CD4-positive, alpha-beta T cell (primary cell): ENCODE data around the gene RPAIN. TPM values are rescaled to one million over a fixed set of nuclear protein-coding genes. Genes with fewer than 3 reads are reported as not detected.

ENCODE experiments used
- ATAC-seq: fragments of 200-7000 bp; cut with Tn5 transposase; one replicate; pipeline ENCODE4 v1.10.0; 2022; ENCODE audit warnings: mild to moderate bottlenecking; ENCODE audit not compliant: poor library complexity
- CTCF ChIA-PET: fragments of 350-600 bp; sonication (Branson Sonifier 250); formaldehyde crosslinking; loops from one replicate; lab custom pipeline; 2021; ENCODE audit warnings: antibody characterized with exemption, inconsistent platforms; lab: Charles Lee
- POLR2A ChIA-PET: fragments of 350-600 bp; sonication (Branson Sonifier 250); formaldehyde crosslinking; loops from one replicate; lab custom pipeline; 2021; ENCODE audit warnings: antibody characterized with exemption, inconsistent platforms; lab: Charles Lee
- DNase-seq, 14 experiments: peaks; one replicate each; pipeline ENCODE4 v3.0.0-alpha.2; 2013 to 2020; ENCODE audit warnings: mixed read lengths in 2 of 14
- H3K27ac ChIP-seq, 2 donors: one replicate each; pipeline versions ENCODE4 v1.5.1 to v1.7.0; 2013; ENCODE audit warnings: low read length in 2 of 2, low read depth in 1 of 2, mild to moderate bottlenecking in 1 of 2
- H3K27me3 ChIP-seq, 2 experiments: 1 replicate in 1 of 2; 2 replicates in 1 of 2; pipeline versions ENCODE4 v1.6.1 to v1.7.0; 2013; ENCODE audit warnings: low read length in 2 of 2, control low read depth in 1 of 2, mild to moderate bottlenecking in 1 of 2, moderate library complexity in 1 of 2; ENCODE audit not compliant: insufficient read depth in 2 of 2, control insufficient read depth in 1 of 2
- H3K36me3 ChIP-seq: one replicate; pipeline ENCODE4 v1.6.1; 2013; ENCODE audit warnings: low read length, control low read depth; ENCODE audit not compliant: insufficient read depth
- H3K4me1 ChIP-seq: one replicate; pipeline ENCODE4 v1.6.1; 2013; ENCODE audit warnings: low read length, control low read depth; ENCODE audit not compliant: insufficient read depth
- H3K4me3 ChIP-seq: one replicate; pipeline ENCODE4 v1.5.1; 2013; ENCODE audit warnings: mild to moderate bottlenecking, low read length, moderate library complexity
- H3K9me3 ChIP-seq, 2 experiments: 1 replicate in 1 of 2; 2 replicates in 1 of 2; pipeline versions ENCODE4 v1.6.1 to v1.7.0; 2013; ENCODE audit warnings: low read length in 2 of 2, mild to moderate bottlenecking in 2 of 2, control low read depth in 1 of 2, moderate library complexity in 1 of 2; ENCODE audit not compliant: control insufficient read depth in 1 of 2, insufficient read depth in 1 of 2
- H3K27ac Mint-ChIP-seq: one replicate; pipeline ENCODE4 v1.8.0; 2020; ENCODE audit warnings: mixed read lengths
- H3K27me3 Mint-ChIP-seq: one replicate; pipeline ENCODE4 v1.8.0; 2021; ENCODE audit warnings: mixed read lengths
- H3K36me3 Mint-ChIP-seq: one replicate; pipeline ENCODE4 v1.8.0; 2021; ENCODE audit warnings: low read depth, mixed read lengths
- H3K4me1 Mint-ChIP-seq: one replicate; pipeline ENCODE4 v1.8.0; 2021; ENCODE audit warnings: low read depth, mixed read lengths
- H3K4me3 Mint-ChIP-seq: one replicate; pipeline ENCODE4 v1.8.0; 2020; ENCODE audit warnings: mild to moderate bottlenecking, mixed read lengths
- H3K9me3 Mint-ChIP-seq: one replicate; pipeline ENCODE4 v1.8.0; 2020; ENCODE audit warnings: mixed read lengths
- CTCF ChIP-seq: fragments of 200-600 bp; IDR thresholded peaks from one replicate; pipeline ENCODE4 v1.8.0; 2022; ENCODE audit warnings: antibody characterized with exemption, mild to moderate bottlenecking
- intact Hi-C, 2 experiments: fragments of 100-400 bp; cut with DNase I in 1 of 2; cut with micrococcal nuclease in 1 of 2; formaldehyde crosslinking; loops; one replicate each; pipeline versions ENCODE4 v1.15.1 to v1.9.0; 2023 to 2025; cut with DNase I, micrococcal nuclease
- polyA plus RNA-seq, 2 donors: library from polyadenylated mRNA; unstranded; fragments of 120-200 nt; gene quantifications; one replicate each; pipeline ENCODE4 v1.2.1, GENCODE V29; 2013
- total RNA-seq, 174 experiments: library from RNA in 2 of 174; stranded (reverse) in 2 of 174; gene quantifications; one replicate each; pipeline ENCODE4 v1.2.3 and lab custom pipeline; 2021 to 2026

RPAIN gene
- total RNA-seq: 10 to 100 TPM; 68.7 to 77.5 TPM
- polyA plus RNA-seq (2013, experiment 1 of 2): 41.3 TPM
- 44.7 TPM for polyA plus RNA-seq (2013, experiment 2 of 2)
- 48.1 to 112 (median 78.1) reads per million in 172 experiments for total RNA-seq (lab: John Stamatoyannopoulos, UW)

DNA sequence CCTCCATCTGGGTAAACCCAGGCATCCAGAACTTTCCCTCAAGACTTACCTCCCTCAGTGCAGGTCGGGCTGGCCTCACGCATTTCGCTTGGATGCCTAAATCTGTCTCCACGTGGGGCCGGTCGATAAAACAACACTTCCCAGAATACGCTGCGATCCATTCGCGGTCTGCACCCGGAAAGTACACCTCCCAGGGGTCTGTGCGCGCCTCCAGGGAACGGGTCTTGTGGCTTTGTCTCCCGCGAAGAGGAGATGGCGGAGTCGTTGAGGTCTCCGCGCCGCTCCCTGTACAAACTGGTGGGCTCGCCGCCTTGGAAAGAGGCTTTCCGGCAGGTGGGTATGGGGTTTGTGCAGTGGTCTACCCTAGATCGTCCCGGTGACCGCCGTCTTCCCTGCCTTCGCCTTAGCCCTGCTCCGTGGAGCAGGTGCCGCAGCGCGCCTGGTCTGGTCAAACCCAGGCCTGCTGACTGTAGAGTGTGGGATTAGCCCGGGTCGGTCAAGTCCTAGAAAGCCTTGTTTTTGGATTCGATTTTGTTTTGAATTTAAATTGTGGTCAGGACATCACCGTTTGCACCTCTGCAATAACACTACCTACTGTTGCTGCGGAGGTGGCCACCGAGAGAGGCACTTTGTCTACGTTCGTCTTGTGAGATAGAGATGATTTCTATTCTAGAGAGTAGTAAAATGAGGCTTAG lies at the start of gene RPAIN:
TSS of gene RPAIN (plus strand) at position 224 of the 695 bp plus-strand sequence. CDS start at position 253, 29 bp downstream.
- H3K4me1 ChIP-seq: peaks cover 31% of the 10 kb centered on the region
- Mint-ChIP-seq H3K27ac (peak within 1 kb of the TSS; percentile 98), H3K9me3 (no peaks in the 10 kb centered on the region), H3K36me3 (peaks cover 80% of the 10 kb centered on the region), H3K4me1 (peaks cover 64% of the 10 kb centered on the region), H3K4me3 (peak within 1 kb of the TSS; percentile 93), H3K27me3 (no peaks in the 10 kb centered on the region)
- CTCF ChIA-PET: interaction anchor here (0.9 to 3.6 kb wide), 3 partner anchors 19 to 228 kb away, joined by 4 to 48 read pairs (median 5); partner anchors contain the start of gene C1QBP
- H3K36me3 ChIP-seq: peaks cover 61% of the 10 kb centered on the region
- POLR2A ChIA-PET: interaction anchor here (0.5 to 2.3 kb wide), 22 partner anchors 13 to 1277 kb away, joined by 3 to 37 read pairs (median 4); partner anchors contain the start of genes C17orf107, C1QBP, CYB5D2 and DERL2
- H3K27me3 ChIP-seq: no peaks in the 10 kb centered on the region
- no peak for TF ChIP-seq CTCF
- ATAC-seq: peak; percentile 71
- peak within 1 kb of the TSS; percentile 76 for H3K4me3 ChIP-seq
- intact Hi-C loops: loop anchor here (1.0 to 10.0 kb wide), 8 partner anchors 18 to 1225 kb away; partner anchors contain the start of genes DERL2 (in 2 of the 2), MIS12 (in 2 of the 2), AIPL1 (in 1 of the 2) and DHX33 (in 1 of the 2)
- H3K27ac ChIP-seq: peak within 1 kb of the TSS; percentile 98 to 99
- peak; percentile 73 to 93 (median 82) for DNase-seq
- no peaks in the 10 kb centered on the region for H3K9me3 ChIP-seq

GRCh38 chr17:5370411-5370810 lies 49.6 kb upstream of the RPAIN start:
- DNase-seq: no peak
- no peak for ATAC-seq
- ChIA-PET CTCF (no interaction called here), POLR2A (no interaction called here)
- peaks cover 65% of the 10 kb centered on the region for H3K36me3 ChIP-seq
- intact Hi-C loops: no loop called here
- Mint-ChIP-seq H3K4me3 (no peak overlapping the region), H3K27ac (peak overlapping the region; percentile 2), H3K36me3 (peaks cover 84% of the 10 kb centered on the region), H3K4me1 (no peaks in the 10 kb centered on the region), H3K9me3 (no peaks in the 10 kb centered on the region), H3K27me3 (no peaks in the 10 kb centered on the region)
- no peak for TF ChIP-seq CTCF
- no peaks in the 10 kb centered on the region for H3K27me3 ChIP-seq
- no peaks in the 10 kb centered on the region for H3K9me3 ChIP-seq
- H3K4me3 ChIP-seq: no peak overlapping the region
- no peaks in the 10 kb centered on the region for H3K4me1 ChIP-seq
- no peak overlapping the region for H3K27ac ChIP-seq

DNA sequence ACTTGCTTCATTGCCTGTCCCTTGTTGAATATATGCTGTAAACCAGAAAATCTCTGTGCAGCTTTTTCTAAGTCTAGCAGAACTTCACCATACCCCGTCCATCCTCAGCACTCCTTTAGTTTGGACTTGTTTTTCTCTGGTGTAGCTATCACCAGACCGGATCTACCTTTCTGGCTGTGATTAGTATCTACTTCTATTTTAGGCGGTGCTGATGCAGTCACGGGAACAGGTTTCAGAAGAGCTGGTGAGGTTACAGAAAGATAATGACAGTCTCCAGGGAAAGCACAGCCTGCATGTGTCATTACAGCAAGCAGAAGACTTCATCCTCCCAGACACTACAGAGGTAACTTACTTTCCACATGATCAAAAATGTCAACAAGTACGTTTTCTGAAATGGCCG lies 46.9 kb upstream of the RPAIN start:
- Mint-ChIP-seq H3K9me3 (no peaks in the 10 kb centered on the region), H3K4me1 (no peaks in the 10 kb centered on the region), H3K4me3 (no peak overlapping the region), H3K27ac (no peak overlapping the region), H3K27me3 (no peaks in the 10 kb centered on the region), H3K36me3 (peaks cover 93% of the 10 kb centered on the region)
- ChIA-PET POLR2A (no interaction called here), CTCF (interaction anchor here (0.9 kb wide), 1 partner anchor 31 kb away, joined by 3 read pairs; no protein-coding TSS in a partner anchor)
- ATAC-seq (no peak), DNase-seq (no peak)
- intact Hi-C loops: no loop called here
- H3K27ac ChIP-seq: no peak overlapping the region
- no peaks in the 10 kb centered on the region for H3K4me1 ChIP-seq
- H3K36me3 ChIP-seq: peaks cover 79% of the 10 kb centered on the region
- no peak overlapping the region for H3K4me3 ChIP-seq
- H3K9me3 ChIP-seq: no peaks in the 10 kb centered on the region
- TF ChIP-seq CTCF: no peak
- no peaks in the 10 kb centered on the region for H3K27me3 ChIP-seq
